IPS DF 4.7 (cell line): ENCODE results near the gene ALDH8A1.

Experiments
- DNase-seq: peaks from one replicate; pipeline ENCODE4 v3.0.0-alpha.2; 2013; ENCODE audit warnings: low spot score; ENCODE audit errors: extremely low read depth

The ALDH8A1 gene, protein sequence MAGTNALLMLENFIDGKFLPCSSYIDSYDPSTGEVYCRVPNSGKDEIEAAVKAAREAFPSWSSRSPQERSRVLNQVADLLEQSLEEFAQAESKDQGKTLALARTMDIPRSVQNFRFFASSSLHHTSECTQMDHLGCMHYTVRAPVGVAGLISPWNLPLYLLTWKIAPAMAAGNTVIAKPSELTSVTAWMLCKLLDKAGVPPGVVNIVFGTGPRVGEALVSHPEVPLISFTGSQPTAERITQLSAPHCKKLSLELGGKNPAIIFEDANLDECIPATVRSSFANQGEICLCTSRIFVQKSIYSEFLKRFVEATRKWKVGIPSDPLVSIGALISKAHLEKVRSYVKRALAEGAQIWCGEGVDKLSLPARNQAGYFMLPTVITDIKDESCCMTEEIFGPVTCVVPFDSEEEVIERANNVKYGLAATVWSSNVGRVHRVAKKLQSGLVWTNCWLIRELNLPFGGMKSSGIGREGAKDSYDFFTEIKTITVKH

GRCh38 chr6:134949927-134950326 is at the start of gene ALDH8A1:
Gene ALDH8A1 (minus strand): TSS chr6:134950101. CDS start chr6:134950053, 48 bp downstream.
- DNase-seq = no peak

DNA sequence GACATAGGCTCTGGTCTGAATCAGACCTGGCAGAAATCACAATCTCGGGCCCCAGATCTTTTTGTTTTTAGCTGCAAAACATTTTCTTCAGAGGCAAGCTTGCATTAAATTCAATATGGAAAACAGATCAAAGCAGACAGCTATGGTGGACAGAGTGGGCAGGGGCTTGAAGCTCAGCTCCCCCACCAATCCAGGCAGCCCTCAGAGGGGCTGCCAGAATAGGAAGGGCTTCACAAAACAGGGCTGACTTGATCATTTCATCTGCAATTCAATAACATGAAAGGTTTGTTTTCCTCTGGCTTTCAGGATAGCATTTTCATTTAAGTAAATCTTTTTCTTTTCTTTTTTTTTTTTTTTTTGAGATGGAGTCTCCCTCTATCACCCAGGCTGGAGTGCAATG is 49.2 kb upstream of the ALDH8A1 start:
- no peak for DNase-seq

DNA sequence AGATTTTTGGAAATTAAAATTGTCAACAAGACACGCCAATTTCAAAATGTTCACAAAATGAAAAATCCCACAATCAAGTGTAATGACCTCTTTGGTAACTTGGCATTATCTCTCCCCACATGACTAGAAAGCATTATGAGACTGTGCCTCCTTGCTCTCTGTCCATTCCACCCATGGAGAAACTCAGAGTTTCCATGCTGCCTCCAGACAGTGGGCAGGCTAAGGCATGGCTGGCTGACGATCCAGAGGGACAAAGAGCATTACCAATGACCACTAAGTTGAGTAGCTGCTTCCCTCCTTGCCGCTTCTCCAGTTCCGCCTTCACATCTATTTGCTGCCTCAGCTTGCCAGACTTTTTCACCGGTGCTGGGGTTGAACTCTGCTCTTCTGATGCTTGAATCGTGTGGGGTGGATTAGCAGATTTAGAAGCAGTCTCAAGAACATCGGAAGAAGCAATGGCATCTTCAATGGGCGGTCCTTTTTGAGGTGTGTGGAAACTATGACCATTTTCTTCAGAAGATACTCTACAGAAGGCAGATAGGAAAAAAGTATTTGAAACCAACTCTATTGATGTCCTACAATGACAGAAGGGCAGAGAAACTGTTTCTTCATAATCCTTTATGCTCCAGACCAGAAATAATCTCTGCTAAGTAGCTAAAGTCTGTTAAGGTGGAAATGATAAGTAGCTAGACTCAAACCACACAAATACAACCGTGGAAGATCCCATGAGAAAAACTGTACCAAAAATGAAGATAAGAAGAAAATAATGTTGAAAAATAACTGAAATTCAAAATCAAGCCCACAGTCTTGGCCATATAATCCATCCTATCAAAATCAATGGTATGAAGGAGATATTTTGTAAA is 47.5 kb upstream of the ALDH8A1 start:
- no peak for DNase-seq

- DNase-seq = no peak
These were observed 45.6 kb upstream of the ALDH8A1 start for GRCh38 chr6:134995536-134995935.

- DNase-seq = no peak
These were observed 44.5 kb upstream of the ALDH8A1 start for GRCh38 chr6:134994431-134994830.

DNA sequence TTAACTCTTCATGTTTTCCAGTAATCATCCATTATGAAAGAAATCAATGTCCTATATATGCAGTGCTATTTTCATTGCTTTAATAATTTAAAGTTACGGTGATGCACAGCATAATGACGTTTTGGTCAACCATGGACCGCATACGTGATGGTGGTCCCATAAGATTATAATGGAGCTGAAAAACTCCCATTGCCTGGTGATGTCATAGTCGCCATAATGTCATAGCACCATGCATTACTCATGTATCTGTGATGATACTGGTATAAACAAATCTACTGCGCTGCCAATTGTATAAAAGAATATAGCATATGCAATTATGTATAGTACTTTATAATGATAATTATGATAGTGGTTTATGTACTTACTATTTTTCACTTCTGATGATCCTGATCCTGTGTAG is 42.3 kb upstream of the ALDH8A1 start:
- no peak for DNase-seq

GRCh38 chr6:134990262-134990661 is 40.4 kb upstream of the ALDH8A1 start:
- no peak for DNase-seq

DNA sequence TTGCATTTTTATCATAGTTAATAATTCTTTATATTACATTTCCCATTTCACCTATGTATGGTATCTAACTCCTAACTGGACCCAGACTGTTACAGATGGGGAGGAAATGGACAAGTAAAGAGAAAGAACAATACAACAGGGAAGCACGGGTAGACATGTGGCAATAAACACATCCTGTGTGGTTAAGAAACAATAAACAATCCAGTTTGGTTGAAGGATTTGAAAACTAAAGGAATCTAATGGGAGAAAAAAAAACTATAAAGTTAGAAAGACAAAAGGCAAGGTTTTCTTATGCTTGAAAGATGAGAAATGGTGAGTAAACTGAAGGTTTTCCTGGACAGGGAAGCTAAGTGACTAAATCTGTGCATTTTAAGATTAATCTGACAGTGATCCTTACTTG is 34.9 kb upstream of the ALDH8A1 start:
- DNase-seq = no peak

- DNase-seq = no peak
These were observed 33.9 kb upstream of the ALDH8A1 start for GRCh38 chr6:134983823-134984222.

DNA sequence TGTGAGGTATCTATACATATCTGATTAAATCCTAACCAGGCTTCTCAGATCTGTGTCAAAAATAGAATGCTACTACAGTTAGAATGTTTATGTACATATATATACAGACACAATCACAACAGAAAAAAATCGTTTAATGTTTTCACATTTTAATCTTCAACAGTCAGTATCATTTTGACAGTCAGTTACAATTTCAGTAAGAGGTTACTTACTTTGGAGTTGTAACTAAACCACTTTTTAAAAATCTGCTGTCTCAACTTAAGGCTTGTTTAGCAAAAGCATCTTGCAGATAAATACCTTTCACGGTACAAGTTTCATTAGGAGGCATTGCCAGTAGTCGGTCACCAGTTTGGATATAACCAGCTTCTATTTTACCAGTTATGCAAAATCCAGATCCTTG is 32.3 kb upstream of the ALDH8A1 start:
- no peak for DNase-seq

DNA sequence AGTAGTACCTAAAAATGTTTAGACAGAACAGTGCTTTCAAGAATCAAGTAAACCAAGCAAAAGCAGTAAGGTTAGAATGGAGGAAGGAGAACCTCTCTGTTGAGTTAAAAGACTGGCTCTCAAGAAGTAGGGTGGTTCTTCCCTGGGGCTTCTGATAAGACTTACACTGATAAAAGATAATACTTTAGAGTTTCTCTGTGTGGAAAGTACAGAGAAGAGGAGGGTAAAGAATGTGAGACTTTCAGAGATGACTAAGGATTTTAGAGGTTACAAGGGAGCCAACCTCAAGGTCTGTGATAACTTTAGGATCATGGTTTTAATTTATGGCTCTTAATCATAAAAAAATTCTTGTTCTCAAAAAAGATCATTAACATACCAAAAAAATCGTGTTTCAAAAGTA is 30.9 kb upstream of the ALDH8A1 start:
- no peak for DNase-seq

DNA sequence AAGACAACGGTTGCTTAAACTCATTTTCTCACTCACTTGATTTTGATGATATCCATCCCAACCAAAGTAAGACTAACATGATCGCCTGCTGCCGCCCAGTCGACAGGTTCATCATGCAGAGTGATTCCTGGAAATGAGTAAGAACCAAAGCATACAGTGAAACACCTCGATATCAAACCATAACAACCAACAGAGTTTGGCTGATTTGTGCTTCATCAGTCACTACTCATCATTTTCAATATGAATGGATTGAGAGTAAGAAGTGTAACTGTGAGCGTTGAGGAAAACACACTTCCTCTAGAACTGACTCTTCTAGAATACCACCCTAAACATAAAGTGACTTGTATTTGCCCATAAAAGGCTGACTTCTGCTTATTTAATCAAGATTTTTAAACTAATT is 29.2 kb upstream of the ALDH8A1 start:
- DNase-seq = no peak

- DNase-seq = no peak
These were observed 24.5 kb upstream of the ALDH8A1 start for GRCh38 chr6:134974370-134974769.

DNA sequence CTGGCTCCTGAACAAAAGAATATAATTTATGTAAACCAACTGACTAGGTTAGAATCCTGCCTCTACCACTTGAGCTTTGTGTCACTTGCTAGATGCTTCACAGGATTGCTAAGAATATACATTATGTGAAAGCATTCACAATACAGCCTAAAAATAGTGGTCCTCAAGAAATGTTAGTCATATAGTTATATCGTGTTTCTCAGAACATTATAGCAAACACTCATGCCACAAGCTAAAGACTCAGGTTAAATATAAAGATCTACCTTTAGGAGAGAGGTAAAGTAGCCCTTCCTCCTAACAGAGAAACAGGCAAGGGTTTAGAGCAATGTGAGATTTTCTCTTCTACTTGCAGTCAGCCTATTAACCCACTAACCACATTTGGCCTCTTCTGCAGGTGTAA is 17.8 kb upstream of the ALDH8A1 start:
- DNase-seq = no peak

- no peak for DNase-seq
These were observed 14.7 kb upstream of the ALDH8A1 start for GRCh38 chr6:134964451-134965203.

- DNase-seq = no peak
These were observed 12.5 kb upstream of the ALDH8A1 start for GRCh38 chr6:134962421-134962820.

- no peak for DNase-seq
These were observed 11.5 kb upstream of the ALDH8A1 start for GRCh38 chr6:134961366-134961765.

- no peak for DNase-seq
These were observed 9.7 kb upstream of the ALDH8A1 start for GRCh38 chr6:134959603-134960002.

GRCh38 chr6:134956676-134957075 is 6.8 kb upstream of the ALDH8A1 start:
- DNase-seq = no peak

DNA sequence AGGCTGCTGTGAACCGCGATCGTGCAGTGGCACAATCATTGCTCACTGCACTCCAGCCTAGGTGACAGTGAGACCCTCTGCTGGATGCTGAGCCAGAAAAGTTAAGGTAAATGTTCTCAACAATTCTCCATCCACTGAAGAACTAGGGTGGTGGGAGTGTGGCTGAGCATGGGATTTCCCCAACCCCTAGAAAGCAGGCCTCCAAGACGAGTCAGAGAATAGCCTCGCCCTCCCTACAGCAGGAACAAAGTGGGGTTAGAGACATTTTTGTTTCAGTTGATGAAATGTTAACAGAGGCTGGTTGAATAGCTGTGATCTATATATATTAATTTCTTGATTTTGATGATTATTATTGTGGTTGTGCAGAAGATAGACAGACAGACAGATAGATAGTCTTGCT is 6.1 kb upstream of the ALDH8A1 start:
- no peak for DNase-seq

DNA sequence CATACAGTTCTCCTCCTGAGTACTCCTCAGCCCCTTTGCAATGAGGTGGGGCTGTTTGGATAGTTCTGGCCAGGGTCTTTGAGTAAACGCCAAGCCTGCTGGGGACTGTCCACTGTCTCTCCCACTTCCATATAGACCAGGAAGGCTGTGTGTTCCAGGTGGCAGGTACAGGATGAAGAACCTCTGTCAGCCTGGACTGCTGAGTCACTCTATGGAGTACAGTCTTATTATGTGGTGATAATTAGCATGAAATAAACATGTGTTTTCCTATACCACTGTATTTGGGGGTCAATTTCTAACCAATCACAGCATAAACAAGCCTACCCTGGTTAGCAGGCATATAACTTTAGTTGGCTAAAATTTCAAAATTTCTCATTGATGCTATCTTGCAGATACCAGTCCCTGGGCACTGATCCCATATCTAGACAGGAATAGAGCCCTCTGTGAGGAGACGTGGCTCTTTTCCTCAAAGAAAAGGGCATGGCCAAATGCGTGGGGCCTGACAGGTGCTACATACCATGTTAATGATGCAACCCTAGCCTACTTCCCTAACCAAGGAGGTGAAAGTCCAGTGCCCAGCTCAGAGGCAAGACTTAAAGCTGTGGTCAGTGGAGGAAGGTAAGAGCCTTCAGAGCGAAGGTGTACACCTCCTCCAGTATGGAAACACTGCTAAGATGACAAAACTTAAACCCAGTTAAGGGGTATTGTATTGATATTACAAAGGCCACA is 4.5 kb upstream of the ALDH8A1 start:
- DNase-seq = no peak
